Measurements from ENCODE around the gene NLRP12.
"Not testable (repeated sequence)": the region's sequence is repeated elsewhere in the genome, so short reads cannot be mapped to it uniquely, and the experiment has no call there.

- TF ChIP-seq, protein P1, sequence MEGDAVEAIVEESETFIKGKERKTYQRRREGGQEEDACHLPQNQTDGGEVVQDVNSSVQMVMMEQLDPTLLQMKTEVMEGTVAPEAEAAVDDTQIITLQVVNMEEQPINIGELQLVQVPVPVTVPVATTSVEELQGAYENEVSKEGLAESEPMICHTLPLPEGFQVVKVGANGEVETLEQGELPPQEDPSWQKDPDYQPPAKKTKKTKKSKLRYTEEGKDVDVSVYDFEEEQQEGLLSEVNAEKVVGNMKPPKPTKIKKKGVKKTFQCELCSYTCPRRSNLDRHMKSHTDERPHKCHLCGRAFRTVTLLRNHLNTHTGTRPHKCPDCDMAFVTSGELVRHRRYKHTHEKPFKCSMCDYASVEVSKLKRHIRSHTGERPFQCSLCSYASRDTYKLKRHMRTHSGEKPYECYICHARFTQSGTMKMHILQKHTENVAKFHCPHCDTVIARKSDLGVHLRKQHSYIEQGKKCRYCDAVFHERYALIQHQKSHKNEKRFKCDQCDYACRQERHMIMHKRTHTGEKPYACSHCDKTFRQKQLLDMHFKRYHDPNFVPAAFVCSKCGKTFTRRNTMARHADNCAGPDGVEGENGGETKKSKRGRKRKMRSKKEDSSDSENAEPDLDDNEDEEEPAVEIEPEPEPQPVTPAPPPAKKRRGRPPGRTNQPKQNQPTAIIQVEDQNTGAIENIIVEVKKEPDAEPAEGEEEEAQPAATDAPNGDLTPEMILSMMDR (IDR thresholded peaks at IDR 0.05) = not testable (repeated sequence)
- TF ChIP-seq POLR2A (IDR thresholded peaks at IDR 0.05; ENCODE audit: low read length); RAD21 (conservative IDR thresholded peaks at IDR 0.05 in 1 of 2, IDR thresholded peaks at IDR 0.05 in 1 of 2); SMC3 (IDR thresholded peaks at IDR 0.05); MYC (IDR thresholded peaks at IDR 0.05; ENCODE audit: borderline replicate concordance, low read length); RFX5 (IDR thresholded peaks at IDR 0.05): not testable (repeated sequence)
These were observed 42.8 kb downstream of the NLRP12 start for GRCh38 chr19:53781332-53781731.
